VCaP (cell line): ENCODE data around the gene MEIS1.

Experiments
- H3K27ac ChIP-seq: fragments of 450-650 bp; 2 replicates; pipeline ENCODE4 v1.5.1; 2017
- CTCF ChIP-seq: fragments of 450-650 bp; conservative IDR thresholded peaks from 2 replicates; pipeline ENCODE4 v1.5.1; 2017; ENCODE audit warnings: mild to moderate bottlenecking, moderate library complexity

MEIS1 gene

DNA sequence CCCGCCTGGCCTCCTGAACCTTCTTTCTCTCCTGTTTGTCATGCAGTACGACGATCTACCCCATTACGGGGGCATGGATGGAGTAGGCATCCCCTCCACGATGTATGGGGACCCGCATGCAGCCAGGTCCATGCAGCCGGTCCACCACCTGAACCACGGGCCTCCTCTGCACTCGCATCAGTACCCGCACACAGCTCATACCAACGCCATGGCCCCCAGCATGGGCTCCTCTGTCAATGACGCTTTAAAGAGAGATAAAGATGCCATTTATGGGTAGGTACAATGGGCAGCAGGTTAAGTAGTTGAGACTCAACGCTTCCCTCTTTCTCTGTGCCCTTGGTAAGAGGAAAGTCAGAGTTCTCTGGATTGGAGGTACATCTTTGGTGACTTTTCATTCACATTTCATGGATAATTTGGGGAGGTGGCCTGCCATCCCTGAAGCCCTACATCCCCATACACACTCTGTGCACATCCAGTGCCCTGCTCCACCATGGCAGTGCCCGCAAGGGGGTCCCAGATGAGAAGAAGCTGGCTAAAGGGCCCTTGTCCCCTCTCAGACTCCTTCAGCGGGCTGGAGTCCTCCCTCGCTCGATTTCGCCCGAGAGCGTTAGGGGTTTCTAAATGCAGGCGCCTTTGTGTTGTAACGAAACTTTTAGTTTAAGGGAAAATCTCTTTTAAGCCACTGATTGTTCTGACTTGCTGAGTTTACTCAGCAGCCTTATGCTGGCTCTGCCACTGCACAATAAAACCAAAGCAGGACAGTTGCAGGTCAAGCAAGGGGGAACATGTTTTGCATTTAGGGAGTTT lies 3.0 kb downstream of the MEIS1 start:
- no peak for TF ChIP-seq CTCF
- no peak overlapping the region for H3K27ac ChIP-seq

DNA sequence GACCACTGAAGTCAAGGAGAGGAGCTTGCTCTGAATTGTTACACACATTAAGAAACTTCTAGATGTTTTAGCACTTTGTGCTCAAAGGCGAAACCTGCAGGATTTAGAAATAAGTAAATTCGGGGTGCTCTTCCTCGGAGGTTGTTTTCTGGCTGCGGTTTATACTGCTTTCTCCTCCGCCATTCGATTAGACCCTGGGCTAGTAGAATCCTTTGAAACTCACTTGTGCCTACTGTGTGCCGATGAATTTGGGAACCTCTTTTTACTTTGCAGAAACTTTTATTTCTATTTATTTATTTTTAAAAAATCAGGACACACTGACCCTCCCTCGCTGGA lies 3.5 kb downstream of the MEIS1 start:
- TF ChIP-seq CTCF: no peak
- no peak overlapping the region for H3K27ac ChIP-seq

GRCh38 chr2:66438891-66439811 lies 4.2 kb downstream of the MEIS1 start:
- TF ChIP-seq CTCF: no peak
- no peak overlapping the region for H3K27ac ChIP-seq

GRCh38 chr2:66439812-66440542 lies 5.1 kb downstream of the MEIS1 start:
- no peak for TF ChIP-seq CTCF
- no peak overlapping the region for H3K27ac ChIP-seq

GRCh38 chr2:66440708-66441497 lies 6.0 kb downstream of the MEIS1 start:
- no peak overlapping the region for H3K27ac ChIP-seq
- TF ChIP-seq CTCF: no peak

DNA sequence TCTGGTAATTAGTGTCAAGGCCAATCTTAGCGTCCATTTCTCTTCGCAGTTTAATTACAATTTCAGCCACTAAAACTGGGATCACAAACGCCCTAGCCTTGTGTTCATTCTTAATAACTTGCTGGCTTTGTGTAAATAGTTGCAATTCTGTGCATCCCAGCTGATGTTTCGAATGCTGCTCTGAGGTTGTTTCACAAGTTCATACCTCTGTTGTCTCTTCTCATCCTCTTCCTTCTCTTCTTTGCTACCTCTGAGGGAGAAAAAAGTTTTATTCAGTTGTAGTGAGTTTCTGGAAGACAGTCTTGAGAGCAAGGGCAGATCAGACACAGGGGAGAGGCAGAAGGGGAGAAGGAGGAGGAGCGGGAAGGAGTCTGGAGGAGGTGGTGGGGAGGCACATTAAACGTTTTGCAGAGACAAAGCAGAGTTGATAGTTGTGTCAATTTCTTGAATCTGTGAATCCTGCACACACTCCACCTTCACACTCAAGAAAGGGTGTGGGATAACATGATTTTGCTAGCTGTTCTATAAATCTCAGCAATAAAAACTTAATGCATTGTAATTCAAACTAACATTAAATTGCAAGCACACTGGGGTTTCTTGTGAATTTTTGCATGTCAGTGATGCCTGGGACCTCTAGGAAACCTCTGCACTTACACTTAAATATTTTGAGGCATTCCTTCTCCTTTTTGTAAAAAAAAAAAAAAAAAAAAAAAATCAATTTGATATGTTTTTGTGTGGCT lies 6.8 kb downstream of the MEIS1 start:
- no peak overlapping the region for H3K27ac ChIP-seq
- TF ChIP-seq CTCF: no peak
